Daoy (cell line): Measurements from ENCODE around the gene EFNA2. TPM values are rescaled to one million over a fixed set of nuclear protein-coding genes. Genes with fewer than 3 reads are reported as not detected.

Experiments
- DNase-seq: peaks from one replicate; pipeline ENCODE4 v3.0.0-alpha.2; 2015; ENCODE audit warnings: low read depth
- total RNA-seq: library from RNA; depleted of rRNA; stranded (reverse); fragments of >200 nt; shearing (Covaris generic); gene quantifications from 2 replicates; pipeline ENCODE4 v1.2.3, GENCODE V29; 2014

Gene EFNA2
- total RNA-seq, 1 experiment from 2014 or later = 0.17 TPM

- DNase-seq = peak; percentile 98
Measured at GRCh38 chr19:1260749-1261537, 24.7 kb upstream of the EFNA2 start.

DNA sequence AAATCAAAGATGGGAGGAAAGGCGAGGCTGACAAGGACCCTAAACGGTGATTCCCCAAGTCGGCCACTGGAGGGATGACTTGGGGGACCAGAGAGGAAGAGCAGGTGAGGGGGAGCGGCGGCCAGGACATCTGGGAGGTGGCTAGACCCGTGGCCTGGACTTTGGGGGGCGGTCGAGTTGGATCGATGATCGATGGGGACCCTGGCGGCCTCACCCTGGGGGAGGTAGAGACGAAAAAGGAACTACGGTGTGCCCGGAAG is 24.2 kb upstream of the EFNA2 start:
- no peak for DNase-seq

GRCh38 chr19:1261798-1262622 is 23.7 kb upstream of the EFNA2 start:
- DNase-seq = peak; percentile 73

DNA sequence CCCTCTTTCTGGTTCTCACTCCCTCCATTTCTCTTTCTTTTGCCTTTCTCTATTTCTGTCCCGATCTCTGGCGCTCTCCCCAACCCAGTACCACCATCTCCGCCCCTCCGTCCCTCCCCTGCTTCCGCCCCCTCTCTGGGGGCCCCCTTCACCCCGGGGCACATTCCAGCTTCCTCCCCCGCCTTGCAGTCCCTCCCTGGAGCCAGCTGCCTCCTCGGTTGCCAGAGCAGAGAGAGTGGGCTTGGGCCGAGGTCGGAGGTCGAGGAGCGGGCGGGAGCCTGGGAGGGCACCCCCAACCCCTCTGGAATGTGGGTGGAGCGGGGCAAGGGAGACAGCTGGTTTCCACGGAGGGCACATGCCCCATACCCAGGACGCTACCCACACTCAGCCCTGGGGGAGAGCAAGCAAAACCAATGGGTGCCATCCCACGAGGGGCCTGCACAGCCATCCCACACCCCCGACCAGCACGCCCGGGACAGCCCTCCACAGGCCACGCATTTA is 23.0 kb upstream of the EFNA2 start:
- DNase-seq = peak; percentile 67

GRCh38 chr19:1263188-1263587 is 22.5 kb upstream of the EFNA2 start:
- DNase-seq = no peak

DNA sequence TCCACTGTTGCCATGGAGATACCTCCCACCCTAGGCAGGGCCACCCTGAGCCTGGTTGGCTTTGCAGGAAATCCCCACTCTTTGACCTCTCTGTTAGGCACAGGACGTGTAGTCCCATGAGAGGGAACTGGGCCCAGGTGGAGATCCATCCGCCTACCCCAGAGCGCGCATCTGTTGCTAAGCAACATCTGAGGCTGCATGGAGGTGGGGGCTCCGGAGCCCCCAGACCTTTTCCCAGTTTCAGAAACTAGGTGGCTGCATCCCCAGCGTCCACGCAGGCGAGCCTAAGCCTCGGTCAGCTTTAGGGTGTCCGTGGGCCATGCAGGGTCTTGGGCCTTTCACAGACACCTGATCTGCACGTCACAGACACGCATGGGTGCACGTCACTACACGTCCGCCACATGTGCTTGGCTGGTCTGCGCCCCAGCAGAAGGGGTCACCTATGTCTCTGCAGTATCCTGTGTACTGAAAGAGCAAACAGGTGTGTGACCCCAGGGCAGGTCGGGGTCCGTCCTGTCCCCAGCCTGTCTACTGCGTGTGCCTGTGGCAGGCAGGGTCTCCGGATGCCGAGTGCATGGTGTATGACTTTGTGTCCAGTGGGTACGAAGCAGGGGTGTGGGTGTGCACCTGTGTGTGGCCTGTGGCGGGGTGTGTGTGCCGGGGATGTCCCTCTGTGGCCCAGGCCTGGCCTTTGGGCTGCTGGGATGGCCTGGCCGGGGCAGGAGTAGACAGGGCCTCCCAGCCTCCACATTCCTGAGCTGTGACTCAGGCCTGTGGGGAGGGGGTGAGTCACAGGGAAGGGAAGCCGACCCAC is 20.7 kb upstream of the EFNA2 start:
- peak; percentile 96 for DNase-seq

DNA sequence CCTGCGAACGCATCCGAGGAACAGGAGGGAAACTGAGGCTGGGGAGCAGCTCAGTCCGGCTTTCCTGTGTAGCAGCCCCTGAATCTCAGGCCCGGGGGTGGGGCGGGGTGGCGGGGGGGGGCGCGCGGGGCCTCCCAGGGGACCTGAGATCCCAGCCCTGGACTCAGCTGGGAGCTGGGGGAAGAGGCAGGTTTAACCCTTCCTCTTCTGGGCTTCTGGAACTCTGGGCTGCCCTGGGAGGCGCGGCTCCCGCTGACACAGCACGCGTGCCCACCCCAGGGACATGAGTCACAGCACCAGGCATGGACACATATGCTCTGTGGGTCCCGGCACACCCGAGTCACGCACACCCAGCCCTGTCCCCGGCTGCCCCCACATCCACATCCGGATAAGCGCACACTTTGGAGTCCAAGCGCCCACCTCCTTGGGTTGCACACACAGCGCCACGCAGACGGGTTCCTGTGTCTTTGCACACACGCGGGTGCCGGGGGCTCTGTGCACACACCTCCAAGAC is 20.0 kb upstream of the EFNA2 start:
- peak; percentile 92 for DNase-seq

DNA sequence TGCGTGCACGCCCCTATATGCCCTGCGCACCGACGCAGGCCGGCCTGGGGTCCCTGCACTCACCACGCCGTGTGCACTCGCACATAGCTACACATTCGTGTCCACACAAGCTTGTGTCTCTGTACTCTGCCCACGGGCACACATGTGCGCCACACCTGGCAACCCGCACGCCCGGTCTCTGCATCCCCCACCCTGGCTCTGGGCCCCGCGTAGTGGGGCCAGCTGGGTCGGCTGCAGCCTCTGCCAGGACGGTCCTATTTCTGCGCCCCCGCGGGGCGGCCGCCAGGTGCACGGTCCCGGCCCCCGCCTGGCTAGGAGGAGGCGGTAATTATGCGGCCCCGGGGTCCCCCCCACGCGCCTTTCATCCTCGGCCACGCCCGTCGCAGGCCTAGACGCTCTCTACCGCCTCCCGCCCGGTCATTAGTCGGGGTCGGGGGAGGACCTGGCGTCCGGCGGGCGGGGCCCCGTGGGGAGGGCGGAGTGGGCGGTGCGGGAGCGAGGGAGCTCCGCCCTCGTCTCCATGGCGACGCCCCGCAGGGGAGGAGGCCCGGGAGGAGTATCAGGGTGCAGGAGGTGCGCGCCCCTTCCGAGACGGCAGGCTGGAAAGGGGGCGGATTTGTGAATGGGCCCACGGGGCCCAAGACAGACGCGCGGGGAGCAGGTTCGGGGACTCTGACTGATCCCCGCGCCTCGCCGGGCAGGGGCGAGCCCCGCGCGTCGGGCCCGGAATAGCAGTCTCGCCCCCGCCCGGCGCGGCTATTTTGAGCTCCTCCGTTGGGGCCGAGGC is 19.4 kb upstream of the EFNA2 start:
- DNase-seq = peak; percentile 95

DNA sequence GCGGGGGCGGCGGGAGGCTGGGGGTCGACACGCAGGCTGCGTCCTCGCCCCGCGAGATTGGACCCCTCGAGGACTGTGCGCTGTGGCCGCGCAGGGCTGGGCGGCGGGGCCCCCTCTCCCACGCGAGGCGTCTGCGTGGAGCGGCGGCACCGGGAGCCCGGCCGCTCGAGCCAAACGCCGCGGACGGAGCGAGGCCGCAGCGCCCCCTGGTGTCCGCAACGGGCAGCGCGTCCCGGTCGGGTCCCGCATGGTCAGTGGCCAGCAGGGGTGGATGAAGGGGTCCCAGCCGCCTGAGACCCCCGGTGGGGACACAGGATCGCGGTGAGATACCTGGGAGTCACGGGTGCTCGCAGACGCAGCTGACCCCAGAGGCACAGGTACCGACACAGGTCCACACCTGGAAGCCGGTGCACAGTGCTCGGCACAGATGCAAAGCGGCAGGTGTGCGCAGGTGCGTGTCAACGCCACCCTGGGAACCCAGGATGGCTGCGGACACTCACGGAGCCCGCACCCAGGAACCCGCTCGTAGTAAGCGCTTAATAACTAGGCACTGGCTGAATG is 18.7 kb upstream of the EFNA2 start:
- DNase-seq = peak; percentile 75

- no peak for DNase-seq
Measured at GRCh38 chr19:1267477-1268225, 18.0 kb upstream of the EFNA2 start.

GRCh38 chr19:1268226-1269064 is 17.2 kb upstream of the EFNA2 start:
- no peak for DNase-seq

DNA sequence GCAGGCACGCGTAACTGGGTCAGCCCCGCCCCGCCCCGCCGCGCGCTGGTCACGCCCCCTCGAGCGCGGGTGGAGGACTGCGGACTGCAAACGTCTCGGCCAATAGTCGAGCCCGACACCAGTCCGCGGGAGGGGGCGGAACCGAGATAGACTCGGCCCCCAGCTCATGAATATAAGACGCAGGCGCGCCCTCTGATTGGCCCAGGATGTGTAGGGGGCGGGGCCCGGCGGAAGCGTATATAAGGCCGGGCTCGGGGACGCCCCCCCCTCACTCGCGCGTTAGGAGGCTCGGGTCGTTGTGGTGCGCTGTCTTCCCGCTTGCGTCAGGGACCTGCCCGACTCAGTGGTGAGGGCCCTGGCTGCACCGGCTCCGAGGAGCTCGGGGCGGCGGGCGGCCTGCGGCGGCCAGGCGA is 16.6 kb upstream of the EFNA2 start, which contains the start of gene CIRBP:
TSS of gene CIRBP (plus strand) at position 268 of the 413 bp plus-strand sequence. CDS start 1,602 bp downstream, outside the sequence.
- DNase-seq = peak; percentile 99

GRCh38 chr19:1269478-1270212 is 16.0 kb upstream of the EFNA2 start:
- peak; percentile 94 for DNase-seq

- no peak for DNase-seq
Measured at GRCh38 chr19:1270213-1270853, 15.3 kb upstream of the EFNA2 start.

- DNase-seq = no peak
Measured at GRCh38 chr19:1270854-1271527, 14.7 kb upstream of the EFNA2 start.

- no peak for DNase-seq
Measured at GRCh38 chr19:1271528-1272422, 13.9 kb upstream of the EFNA2 start.
